NCI-H128 (cell line): ENCODE results near the gene MRPL36.
"Not testable (repeated sequence)": the region's sequence is repeated elsewhere in the genome, so short reads cannot be mapped to it uniquely, and the experiment has no call there.

Experiments
- DNase-seq: peaks from one replicate; lab custom pipeline; 2025; ENCODE audit not compliant: unreplicated experiment; lab: John Stamatoyannopoulos, UW

Gene MRPL36

DNA sequence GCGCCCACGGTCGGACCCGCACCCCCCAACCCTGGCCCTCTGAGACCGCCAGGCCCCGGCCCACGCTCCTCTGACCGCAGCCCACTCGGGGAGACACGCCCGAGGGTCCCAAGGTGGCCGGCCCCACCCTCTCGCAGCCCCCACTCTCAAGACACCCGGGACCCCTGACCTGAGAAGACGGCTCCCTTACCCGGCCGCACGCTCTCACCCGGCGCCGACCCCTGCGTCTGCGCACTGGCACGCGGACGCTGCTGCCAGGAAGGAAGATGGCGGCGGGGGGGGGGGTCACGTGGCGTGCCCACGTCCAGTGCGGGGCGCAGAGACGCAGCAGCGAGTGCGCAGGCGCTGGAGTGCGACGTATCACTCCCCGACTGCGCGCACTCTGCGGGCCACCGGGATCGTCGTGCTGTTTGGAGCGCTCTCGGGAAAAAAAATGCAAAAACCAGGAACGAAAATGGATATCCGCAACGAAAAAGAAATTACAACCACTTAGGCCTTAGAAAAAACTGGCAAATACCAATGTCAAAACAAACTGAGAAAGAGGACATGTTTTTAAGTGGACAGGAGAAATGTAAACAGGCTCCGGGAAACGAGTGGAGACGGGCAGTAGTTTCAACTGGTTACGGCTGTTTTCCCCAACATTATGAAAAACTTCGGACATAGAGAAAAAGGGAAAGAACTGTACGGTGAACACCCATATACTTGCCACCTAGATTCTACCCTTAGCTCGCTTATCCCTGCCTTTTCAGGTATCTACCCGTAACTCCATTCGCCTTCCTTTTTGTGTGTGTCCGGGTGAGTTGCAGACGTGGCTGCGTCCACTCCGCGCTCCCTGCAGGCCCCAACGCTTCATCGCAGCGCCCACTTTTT is at the start of gene MRPL36:
Gene MRPL36 (minus strand): TSS at position 236 of the 870 bp plus-strand sequence. CDS start 902 bp downstream, outside the sequence.
- peak; percentile 80 for DNase-seq

DNA sequence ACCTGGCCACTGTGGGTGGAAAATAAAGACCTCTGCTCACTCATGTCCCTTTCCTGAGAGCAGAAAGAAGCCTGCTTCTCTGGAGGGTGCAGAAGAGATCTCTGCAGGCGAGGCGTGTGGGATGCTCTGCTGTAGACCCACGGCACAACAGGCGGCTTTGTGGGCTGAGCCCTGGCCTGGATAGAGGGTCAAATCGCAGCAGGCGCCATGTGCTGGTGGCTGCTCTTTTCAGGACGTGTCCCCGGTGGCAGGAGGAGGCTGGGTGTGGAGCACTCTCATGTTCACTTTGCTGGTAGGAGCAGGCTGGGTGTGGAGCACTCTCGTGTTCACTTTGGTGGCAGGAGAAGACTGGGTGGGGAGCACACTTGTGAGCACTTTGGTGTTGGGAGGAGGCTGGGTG is 48.0 kb upstream of the MRPL36 start:
- DNase-seq: no peak

DNA sequence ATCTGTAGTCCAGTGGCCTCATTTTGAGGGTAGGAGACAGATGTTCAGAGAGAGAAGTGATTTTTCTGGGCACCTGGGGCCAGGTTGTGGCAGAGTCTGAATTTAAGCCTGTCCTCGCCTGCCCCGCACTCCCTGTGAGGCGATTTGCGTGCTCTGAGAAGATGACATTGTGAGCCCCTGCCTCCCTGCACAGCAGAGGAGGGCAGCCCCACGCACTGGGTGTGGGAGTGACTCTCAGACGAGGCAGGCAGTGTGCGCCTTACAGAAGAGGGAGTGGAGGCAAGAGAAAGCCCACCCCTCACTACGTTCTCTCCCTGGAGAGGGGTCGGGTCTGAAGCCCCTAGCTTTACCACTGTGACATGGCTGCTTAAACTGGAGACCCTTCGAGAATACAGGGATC is 47.4 kb upstream of the MRPL36 start:
- DNase-seq: no peak

DNA sequence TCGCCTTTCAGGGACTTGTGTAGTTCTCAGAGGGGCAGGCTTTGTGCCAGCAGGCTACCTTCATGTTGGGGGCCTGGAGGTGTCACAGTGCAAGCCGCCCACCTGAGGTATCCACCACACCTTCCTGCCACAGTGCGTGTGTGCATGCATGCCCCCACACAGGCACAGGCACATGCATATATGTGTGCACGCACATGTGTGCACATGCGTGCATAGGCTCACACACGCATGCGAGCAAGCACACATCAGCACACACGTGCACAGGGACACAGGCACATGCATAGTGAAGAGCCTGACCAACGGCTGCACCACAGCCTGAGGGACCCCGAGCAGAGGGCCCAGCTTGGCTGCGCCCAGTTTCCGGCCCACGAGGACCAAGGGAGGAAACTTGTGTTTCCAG is 46.9 kb upstream of the MRPL36 start:
- DNase-seq: no peak

DNA sequence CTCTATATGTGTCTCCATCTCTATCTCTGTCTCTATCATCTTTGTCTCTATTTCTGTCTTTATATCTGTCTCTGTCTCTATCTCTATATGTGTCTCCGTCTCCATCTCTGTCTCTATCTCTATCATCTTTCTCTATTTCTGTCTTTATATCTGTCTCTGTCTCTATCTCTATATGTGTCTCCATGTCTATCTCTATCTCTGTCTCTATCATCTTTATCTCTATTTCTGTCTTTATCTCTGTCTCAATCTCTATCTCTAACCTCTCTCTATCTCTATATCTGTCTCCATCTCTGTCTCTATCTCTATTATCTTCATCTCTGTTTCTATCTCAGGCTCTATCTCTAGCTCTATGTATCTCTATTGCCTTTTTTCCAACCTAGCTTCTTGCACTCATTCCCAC is 46.1 kb upstream of the MRPL36 start:
- no peak for DNase-seq

DNA sequence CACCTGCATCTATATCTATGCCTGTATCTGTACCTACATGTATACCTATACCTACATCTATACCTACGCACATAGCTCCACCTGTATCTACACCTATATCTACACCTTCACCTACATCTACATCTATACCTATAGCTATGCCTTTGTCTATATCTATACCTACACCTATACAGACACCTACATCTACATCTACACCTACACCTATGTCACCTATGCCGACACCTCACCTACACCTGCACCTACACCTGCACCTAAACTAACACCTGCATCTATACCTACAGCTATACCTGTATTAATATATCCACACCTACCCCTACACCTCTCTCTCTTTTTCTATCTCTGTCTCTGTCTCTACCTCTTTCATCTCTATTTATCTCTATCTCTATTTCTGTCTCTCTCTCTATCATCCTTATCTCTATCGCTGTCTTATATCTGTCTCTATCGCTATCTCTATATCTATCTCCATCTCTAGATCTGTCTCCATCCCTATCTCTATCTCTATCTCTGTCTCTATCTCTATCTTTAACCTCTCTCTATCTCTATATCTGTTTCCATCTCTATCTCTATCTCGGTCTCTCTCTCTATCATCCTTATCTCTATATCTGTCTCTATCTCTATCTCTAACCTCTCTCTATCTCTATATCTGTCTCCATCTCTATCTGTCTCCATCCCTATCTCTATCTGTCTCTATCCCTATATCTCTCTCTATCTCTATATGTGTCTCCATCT is 45.2 kb upstream of the MRPL36 start:
- no peak for DNase-seq

DNA sequence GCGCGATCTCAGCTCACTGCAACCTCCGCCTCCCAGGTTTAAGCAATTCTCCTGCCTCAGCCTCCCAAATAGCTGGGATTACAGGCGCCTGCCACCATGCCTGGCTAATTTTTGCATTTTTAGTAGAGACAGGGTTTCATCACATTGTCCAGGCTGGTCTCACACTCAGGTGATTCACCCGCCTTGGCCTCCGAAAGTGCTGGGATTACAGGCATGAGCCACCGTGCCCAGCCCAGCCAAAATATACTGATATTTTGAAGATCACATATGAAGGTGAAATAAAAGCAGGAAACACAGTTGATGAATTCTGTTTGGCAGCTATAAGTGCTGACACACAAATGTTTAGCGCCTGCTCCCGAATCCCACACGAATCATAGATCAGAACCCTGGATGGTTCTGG is 44.1 kb upstream of the MRPL36 start:
- DNase-seq: not testable (repeated sequence)

DNA sequence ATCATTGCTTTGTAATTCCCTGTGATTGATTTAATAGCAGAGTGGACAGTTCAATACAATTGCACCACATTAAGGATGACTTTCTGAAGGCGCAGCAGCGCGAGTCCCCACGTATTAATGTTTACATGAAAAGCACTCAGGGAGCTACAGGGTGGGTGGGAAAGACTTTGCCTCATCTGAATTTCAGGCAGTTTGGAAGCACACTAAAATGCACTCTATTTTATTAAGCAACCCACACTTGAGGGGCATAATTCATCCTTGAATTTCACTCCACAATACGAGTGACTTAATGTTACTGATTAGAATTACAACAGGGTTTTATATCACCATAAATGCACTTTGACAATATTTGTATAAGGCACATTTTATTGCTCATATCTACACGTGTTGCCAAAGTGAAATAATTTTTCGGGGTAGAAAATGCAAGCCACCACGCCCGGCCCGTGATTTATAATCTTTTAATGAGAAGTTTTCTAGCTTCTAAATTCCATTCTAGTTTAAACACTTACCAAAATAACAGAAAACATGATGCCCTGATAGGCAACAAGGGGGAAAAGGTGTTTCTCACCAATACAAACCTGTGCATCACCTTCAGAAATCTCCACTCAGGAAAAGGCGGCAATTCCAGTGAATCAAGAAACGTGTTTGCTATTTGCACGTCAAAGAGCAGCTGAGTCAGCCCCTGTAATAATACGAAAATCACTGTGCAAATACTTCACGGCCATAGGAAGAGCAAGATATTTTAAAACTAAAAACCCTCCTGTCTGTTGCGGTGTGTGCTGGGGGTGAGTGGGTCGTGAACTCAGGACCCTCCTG is 42.6 kb upstream of the MRPL36 start:
- no peak for DNase-seq

DNA sequence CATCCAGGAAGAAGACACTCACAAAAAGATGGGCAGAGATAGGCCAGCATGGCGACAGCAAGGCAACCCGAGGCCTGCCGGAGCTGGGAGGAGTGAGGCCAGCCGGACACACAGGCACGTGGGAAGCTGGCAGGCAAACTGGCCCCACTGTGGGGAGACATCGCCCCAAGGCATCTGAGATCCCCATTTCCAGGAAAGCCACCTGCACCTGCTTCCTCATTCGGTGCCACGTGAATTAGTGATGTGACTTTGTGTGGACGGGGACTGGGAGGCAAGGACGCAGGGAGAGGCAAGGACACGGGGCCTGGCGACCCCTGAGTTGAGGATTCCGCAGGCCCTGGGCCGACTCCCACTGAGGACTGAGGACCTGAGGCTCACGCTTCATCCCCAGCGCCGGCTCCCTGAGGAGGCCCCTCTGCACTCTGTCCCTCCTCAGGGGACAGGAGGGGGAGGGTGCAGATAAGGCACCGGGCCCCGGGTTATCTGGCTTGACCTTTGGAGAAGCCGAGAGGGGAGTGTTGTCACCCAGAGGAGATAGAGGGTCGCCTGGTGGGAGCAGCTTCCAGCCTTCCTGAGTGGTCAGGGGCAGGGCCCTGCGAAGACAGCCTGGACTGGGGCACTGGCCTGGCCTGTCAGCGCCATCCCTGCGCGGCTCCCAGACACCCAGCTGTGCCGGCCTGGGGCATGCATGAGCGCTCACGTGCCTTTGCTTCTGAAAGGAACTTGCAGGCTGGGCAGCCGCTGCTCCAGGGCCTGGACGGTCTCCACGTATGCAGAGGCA is 41.3 kb upstream of the MRPL36 start:
- no peak for DNase-seq

DNA sequence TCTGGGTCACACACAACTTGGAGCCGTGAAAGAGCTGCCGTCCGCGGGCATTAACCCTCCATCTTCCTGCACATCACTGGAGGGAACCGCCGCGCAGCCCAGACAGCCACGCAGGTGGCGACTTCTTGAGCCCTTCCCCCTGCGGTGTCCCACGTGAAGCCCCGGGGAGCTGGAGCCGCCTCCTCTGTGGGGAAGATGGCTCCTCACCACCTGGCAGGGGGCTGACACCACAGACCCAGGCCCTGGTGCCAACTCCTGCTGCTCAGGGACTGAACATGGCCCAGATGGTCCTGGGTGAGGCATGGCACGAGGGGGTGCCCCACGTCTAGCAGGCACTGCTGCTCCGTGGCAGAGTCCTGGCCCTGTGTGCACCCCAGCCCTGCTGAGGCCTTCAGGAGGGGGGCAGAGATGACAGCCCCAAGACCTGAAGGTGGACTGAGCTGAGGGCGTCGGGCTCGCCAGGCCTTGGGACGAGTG is 40.5 kb upstream of the MRPL36 start:
- DNase-seq: no peak

DNA sequence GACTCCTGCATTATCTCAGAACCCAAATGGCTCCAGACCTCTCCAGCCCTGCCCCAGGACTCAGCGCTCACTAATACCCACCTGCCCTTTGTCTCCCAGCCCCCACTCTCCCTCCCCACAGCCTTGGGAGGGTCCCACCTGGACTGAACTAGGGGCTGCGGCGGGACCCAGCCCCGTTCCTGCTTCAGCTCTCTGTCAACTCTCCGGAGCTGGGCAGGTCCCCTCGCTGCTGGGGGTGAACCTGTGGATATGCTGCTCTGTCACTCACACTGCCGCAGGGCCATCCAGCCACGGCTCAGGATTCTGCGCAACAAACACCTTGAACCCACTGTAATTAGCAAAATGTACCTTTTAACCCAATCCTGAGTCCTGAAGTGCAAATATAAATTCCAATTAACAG is 38.4 kb upstream of the MRPL36 start:
- DNase-seq: no peak

DNA sequence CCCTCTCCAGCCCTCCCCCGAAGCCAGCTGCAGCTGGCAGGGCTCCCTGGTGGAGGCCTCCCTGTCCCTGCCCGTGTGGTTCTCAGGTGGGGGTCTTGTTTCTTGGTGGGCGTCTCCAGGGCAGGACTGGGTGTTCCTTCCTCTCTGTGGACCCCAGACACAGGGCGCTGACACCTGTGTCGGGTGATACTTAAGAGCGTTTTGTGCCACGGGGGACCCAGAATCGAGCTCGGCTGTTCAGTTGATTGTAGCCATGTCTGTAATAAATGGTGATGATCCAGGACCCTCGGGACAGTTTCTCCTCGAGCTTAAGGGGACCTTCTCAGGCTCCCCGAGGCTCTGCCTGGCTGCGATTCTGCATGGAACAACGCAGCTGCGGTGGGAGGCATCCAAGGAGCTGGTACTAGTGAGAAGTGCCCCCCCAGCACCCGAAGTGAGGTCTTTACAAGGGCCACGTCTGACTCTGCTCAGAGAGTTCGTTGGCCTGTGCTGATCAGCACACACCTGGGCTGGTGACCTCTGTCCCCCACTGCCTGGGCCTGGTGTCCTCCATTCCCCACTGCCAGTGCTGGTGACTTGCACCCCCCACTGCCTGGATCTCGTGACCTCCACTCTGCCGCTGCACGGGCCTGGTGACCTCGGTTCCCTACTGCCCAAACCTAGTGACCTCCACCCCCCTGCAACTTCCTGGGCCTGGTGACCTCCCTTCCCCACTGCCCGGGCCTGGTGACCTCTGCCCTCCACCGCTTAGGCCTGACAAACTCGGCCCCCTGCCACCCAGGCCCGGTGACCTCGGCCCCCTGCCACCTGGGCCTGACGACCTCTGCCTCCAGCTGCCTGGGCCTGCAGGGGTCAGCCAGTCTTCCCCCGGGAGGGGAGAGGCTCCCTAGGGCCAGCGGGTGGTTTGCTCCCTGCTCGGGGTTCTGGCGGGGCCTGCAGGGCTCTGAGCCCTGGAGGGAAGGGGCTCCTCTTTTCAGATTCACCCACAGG is 37.5 kb upstream of the MRPL36 start:
- DNase-seq: no peak

DNA sequence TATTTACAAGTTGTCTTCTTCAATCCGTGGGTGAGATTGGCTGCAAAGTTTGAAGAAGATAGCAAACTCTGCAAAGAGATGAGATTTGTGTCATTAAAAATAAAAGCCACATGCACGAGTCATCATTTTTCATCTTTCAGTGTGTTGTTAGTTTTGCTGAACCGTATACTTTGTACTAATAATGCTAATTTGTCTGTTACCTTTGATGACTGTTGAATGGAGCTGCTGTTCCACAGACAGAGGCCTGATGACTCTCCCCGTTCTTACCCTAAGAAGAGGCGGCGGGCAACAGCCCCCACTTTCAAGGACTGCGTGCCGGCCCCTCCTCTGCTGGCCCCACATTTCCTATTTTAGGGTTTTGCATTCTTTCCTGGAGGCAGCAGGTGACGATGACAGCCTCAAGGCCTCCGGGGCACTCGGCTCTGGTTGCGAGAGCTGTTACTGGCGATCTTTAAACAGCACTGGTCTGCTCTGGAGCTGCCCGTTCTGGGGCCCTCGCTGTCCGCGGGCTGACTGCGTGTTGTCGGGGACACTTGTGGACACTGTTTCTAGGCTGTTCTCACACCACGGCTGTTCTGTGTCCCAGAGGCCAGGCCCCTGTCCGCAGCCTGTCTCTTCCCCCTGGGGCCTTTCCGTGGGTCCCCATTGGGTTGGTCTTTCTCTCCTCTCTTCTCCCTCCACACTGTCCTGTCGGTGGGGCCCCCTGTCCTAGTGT is 36.7 kb upstream of the MRPL36 start:
- no peak for DNase-seq

DNA sequence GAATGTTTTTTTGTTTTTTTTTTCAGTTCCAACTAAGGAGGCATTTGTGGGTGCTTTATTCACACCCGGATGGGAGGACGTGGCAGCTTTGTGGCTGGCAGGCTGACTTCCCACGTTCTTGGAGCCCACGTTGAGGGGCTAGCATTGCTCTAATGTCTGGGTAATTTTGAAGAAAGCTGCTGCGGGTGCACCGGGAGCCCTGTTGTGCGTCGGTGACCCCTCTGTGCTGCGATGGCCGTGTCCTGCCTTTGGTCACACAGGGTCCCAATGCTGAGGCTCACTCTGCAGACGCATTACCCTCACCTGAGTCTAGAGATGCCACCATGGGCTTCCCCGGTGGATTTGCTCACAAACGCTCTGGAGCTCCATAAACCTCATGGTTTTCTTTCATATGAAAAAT is 35.8 kb upstream of the MRPL36 start:
- no peak for DNase-seq

DNA sequence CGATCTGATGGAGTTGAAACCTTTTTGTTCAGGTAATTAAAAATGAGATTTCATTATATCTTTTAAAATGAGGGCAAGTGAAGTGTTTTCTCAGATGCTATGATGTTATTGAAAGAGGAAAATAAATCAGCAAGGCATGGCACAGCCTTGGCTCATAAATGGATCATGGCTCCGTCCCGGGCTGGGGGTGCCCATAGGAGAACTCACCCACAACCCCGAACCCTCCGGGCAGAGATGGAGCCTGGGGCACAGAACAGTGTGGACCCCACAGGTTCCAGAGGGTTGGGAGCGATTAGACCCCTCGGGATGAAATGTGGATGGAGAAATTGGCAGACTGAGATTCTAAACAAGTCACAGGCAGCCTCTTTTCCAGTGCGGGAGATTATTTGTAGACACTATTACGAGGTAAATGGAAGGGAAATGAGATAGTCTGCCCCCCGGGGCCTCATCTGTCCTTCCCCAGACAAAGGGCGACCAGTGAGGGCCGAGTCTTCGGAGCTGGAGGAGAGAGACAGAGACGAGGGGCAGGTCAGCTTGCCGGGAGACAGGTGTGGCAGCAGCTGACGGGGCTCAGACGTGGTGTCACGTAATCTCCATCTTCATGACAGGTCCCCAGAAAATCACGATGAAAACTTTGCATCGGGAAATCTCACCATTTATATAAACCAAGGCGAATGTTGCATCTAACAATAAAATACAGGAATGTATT is 35.2 kb upstream of the MRPL36 start:
- DNase-seq: no peak

DNA sequence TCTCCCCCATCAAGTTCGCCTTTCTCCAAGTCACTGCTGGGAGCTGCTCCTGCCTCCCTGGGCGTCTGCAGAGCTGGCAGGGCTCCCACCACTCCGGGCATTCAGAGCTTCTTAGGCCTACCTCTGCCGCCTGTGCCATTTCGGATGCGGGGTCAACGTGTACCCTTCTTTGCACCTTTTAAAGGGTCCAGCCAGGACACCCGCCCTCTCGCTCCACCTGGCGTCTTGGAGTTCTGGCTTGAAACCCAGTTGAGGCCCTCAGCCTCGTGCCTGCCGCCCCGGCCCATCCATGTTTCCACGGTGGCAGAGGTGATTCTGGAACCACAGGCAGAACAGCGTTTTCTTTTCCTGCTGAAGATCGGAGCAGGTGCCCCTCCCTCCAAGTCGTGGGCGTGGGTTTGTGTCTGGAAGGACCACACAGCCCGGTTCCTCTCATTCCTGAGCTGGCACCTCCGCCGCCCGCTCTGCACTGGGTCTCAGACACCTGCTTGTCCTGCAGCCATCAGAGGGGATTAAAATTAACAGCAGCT is 34.5 kb upstream of the MRPL36 start:
- DNase-seq: no peak

DNA sequence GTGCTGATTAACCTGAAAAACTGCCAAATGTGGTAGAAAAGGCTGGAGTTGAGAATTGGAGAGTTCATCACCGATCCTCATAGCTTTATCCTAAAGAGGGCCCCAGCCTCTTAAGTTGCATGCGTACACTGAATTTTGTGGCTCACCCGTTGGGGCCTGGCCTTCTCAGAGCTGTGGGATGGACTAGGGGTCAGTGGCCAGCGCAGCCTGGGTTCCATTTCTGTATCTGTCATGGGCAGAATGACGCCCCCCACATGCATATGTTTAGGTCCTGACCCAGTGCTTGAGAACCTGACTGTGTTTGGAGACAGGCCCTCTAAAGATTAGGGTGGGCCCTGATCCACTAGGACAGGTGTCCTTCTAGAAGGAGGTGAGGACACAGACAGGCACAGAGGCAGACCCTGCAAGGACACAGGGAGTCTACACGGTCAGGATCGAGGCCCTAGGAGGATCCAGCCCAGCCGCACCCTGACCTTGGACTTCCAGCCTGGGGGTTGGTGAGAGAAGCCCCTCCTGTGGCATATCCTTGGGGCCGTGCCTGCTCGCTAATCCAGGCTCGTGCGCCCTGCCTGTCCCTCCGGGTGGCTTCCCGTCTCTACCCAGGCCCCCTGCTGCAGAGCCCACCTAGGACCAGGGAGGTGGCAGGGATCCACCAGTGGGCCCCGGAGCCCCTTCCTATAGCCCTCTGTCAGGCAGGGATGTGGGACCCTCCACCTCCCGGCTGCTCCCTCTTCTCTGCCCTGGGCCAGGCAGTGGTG is 33.8 kb upstream of the MRPL36 start:
- no peak for DNase-seq
